Hippocampal formation (tissue), 2 donors: ENCODE data around the gene SNF8.

Source experiments
- DNase-seq, 2 donors: peaks; one replicate each; lab custom pipeline; 2025; lab: John Stamatoyannopoulos, UW

Gene SNF8

DNA sequence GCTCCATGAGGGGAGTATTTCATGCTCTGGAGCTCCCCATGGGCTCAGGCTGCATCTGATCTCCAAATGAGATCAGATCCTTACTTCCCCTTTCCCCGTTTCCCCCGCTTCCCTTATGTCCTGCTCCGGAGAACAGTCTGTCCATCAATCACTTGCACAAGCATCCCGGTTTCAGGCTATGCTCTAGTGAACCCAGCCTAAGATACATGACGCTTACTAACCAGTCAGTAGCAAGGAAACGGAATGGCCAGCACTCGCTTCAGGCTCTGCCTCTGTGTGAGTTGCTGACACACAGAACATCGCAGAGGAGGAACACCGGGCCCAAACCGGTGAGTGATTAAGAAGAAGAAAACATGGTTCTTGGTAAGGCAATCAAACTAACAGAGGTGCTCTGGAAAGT is 61.5 kb downstream of the SNF8 start:
- DNase-seq: no peak

DNA sequence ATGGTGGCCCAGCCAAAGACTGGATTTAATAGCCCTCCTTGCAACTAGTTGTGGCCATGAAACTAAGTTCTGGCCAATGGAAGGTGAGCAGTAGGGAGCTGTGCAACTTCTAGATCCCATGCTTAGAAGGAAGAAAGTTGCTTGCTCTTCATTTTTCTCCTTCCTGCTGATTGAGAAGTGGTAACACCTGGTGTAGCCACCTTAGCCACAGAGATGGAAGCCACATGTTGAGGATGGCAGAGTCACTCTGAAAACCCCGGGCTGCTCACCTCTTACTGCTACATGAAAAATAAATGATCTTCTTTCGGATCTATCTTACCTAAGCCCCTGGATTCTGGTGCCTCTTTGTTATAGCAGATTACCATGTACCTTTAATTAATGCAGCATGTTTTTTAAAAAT is 62.4 kb downstream of the SNF8 start:
- DNase-seq: no peak
